ENCODE measurements around the gene JUNB. TPM values are rescaled to one million over a fixed set of nuclear protein-coding genes. Genes with fewer than 3 reads are reported as not detected.
A peak's percentile ranks its signal among the peaks of the same experiment; 100 is the strongest.

Gene JUNB
- polyA plus RNA-seq, 2 of the 4 experiments (the other 2 are of a cell fraction): 55.6 to 94.7 TPM

DNA sequence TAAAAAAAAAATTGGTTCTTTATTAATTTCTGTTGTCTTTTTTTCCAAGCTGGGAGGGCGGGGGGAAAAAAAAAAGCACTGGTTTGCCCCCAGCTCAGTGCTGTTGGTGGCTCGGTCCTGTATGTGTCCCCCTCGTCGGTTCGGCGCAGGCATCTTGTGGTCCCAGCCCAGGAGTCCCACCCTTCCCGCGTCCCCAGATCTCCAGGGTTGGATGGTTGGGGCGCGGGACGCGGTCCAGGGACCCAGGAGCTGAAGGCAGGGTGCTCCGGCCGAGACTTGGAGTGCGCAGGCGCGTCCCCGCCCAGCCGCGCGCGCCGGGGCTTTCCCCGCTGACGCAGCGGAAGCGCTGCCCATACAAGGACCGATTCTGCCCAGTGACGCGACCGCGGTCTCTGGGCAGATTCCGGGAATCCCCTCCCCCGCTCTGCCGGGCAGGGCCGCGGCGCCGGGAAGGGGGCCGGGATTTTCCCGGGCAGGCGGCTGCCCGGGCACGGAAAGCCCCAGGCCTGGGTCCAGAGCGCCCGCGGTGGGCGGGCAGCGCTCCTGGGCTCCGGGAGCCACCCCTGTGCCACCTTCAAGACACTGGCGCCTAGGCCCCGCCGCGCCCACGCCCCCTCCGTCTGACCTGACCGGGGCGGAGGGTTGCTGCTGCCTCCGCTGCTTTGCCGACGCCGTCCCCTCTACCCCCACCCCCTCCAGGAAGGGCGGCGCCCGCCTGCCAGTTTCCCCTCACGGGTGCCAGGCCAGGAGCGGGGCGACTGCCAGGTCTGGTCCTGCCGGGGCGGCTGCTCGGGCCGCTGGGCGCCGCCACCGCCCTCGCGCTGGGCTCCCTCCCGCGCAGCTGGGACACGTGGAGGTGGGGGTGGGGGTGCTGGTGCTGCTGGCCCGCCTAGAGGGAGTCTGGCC lies 2.3 kb downstream of the JUNB start:
- Histone ChIP-seq H3K9me3 (no peaks in the 10 kb centered on the region), H3K27ac (peak overlapping the region; percentile 96 to 99), H3K4me2 (peak overlapping the region; percentile 86), H3K4me3 (peak overlapping the region; percentile 92), H3K4me1 (peaks cover 35% of the 10 kb centered on the region)
- under 1% methylated on average over 14 of the region's 81 CpGs for WGBS (ENCODE audit: missing lambda C conversion rate)
- CTCF ChIA-PET: interaction anchor here (0.6 to 17.4 kb wide), 6 partner anchors 11 to 65 kb away, joined by 4 to 901 read pairs (median 18); partner anchors contain the start of genes HOOK2 and RNASEH2A
- POLR2A ChIA-PET: interaction anchor here (1.5 to 6.5 kb wide), 4 partner anchors 11 to 56 kb away, joined by 3 to 122 read pairs (median 30); partner anchors contain the start of gene GET3
- peak; percentile 78 to 88 for DNase-seq (ENCODE audit: low read depth in 1 of 2, low spot score in 1 of 2)
- no peak for FAIRE-seq
- peak; percentile 16 to 23; a peak in 5 of 6 replicates for ATAC-seq
- TF ChIP-seq TFCP2L1 (CRISPR knock-in tag; IDR thresholded peaks at IDR 0.05) (peak; percentile 99), ZFP36 (IDR thresholded peaks at IDR 0.05; ENCODE audit: borderline replicate concordance, partially characterized antibody) (peak; percentile 64), HOXA7 (CRISPR knock-in tag; IDR thresholded peaks at IDR 0.05) (peak; percentile 99), BHLHE40 (IDR thresholded peaks at IDR 0.05; ENCODE audit: low read depth, low read length) (no peak), JUN (IDR thresholded peaks at IDR 0.05) (peak; percentile 94 to 96; a peak in 4 of 5 replicates), FOXS1 (CRISPR knock-in tag; IDR thresholded peaks at IDR 0.05) (0 out of 2 replicates have a peak, but pooled peaks have one; percentile 16), EHMT2 (IDR thresholded peaks at IDR 0.05; ENCODE audit: low read depth) (no peak), HEYL (CRISPR knock-in tag; IDR thresholded peaks at IDR 0.05) (no peak), FOSB (CRISPR knock-in tag; IDR thresholded peaks at IDR 0.05) (peak; percentile 97), MYC (IDR thresholded peaks at IDR 0.05; ENCODE audit: borderline replicate concordance, low read length) (peak; percentile 80), RNF2 (IDR thresholded peaks at IDR 0.05; ENCODE audit: borderline replicate concordance, low read depth) (no peak), ZSCAN20 (CRISPR knock-in tag; IDR thresholded peaks at IDR 0.05) (no peak), MAFK (IDR thresholded peaks at IDR 0.05; ENCODE audit: partially characterized antibody) (no peak), KDM5A (IDR thresholded peaks at IDR 0.05) (no peak), ESRRA (IDR thresholded peaks at IDR 0.05; ENCODE audit: borderline replicate concordance, low read length) (no peak), NR3C1 (IDR thresholded peaks at IDR 0.05) (no peak), JUNB (IDR thresholded peaks at IDR 0.05) (no peak), RCOR1 (IDR thresholded peaks at IDR 0.05; ENCODE audit: low read depth, low read length) (no peak), NFE2L2 (conservative IDR thresholded peaks at IDR 0.05; ENCODE audit: low read length) (no peak; the same call in 1 of the 2 replicates), FOSL2 (IDR thresholded peaks at IDR 0.05) (no peak), FOSL2 (CRISPR knock-in tag; IDR thresholded peaks at IDR 0.05) (peak; percentile 50), RARB (CRISPR knock-in tag; IDR thresholded peaks at IDR 0.05) (peak; percentile 44; the same call in 1 of the 2 replicates), ZNF302 (CRISPR knock-in tag; IDR thresholded peaks at IDR 0.05) (no peak), EHF (CRISPR knock-in tag; IDR thresholded peaks at IDR 0.05) (peak; percentile 66), HOXB5 (CRISPR knock-in tag; IDR thresholded peaks at IDR 0.05) (peak; percentile 70; the same call in 1 of the 2 replicates), NPAS2 (CRISPR knock-in tag; IDR thresholded peaks at IDR 0.05; ENCODE audit: borderline replicate concordance) (no peak), TP53 (CRISPR knock-in tag; IDR thresholded peaks at IDR 0.05) (peak; percentile 98), RFX5 (IDR thresholded peaks at IDR 0.05) (peak; percentile 87), HDAC2 (IDR thresholded peaks at IDR 0.05) (no peak), CBX2 (IDR thresholded peaks at IDR 0.05; ENCODE audit: borderline replicate concordance, low read depth) (no peak), CEBPB (IDR thresholded peaks at IDR 0.05) (no peak), GATA3 (IDR thresholded peaks at IDR 0.05; ENCODE audit: borderline replicate concordance) (peak; percentile 26; the same call in 1 of the 2 replicates)
- TF ChIP-seq, protein P1, sequence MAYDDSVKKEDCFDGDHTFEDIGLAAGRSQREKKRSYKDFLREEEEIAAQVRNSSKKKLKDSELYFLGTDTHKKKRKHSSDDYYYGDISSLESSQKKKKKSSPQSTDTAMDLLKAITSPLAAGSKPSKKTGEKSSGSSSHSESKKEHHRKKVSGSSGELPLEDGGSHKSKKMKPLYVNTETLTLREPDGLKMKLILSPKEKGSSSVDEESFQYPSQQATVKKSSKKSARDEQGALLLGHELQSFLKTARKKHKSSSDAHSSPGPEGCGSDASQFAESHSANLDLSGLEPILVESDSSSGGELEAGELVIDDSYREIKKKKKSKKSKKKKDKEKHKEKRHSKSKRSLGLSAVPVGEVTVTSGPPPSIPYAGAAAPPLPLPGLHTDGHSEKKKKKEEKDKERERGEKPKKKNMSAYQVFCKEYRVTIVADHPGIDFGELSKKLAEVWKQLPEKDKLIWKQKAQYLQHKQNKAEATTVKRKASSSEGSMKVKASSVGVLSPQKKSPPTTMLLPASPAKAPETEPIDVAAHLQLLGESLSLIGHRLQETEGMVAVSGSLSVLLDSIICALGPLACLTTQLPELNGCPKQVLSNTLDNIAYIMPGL (CRISPR knock-in tag; IDR thresholded peaks at IDR 0.05; ENCODE audit: borderline replicate concordance): peak; percentile 97
- TF ChIP-seq, protein P2, sequence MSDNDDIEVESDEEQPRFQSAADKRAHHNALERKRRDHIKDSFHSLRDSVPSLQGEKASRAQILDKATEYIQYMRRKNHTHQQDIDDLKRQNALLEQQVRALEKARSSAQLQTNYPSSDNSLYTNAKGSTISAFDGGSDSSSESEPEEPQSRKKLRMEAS (IDR thresholded peaks at IDR 0.05): peak; percentile 92
- TF ChIP-seq, protein P3, sequence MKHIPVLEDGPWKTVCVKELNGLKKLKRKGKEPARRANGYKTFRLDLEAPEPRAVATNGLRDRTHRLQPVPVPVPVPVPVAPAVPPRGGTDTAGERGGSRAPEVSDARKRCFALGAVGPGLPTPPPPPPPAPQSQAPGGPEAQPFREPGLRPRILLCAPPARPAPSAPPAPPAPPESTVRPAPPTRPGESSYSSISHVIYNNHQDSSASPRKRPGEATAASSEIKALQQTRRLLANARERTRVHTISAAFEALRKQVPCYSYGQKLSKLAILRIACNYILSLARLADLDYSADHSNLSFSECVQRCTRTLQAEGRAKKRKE (CRISPR knock-in tag; IDR thresholded peaks at IDR 0.05; ENCODE audit: low read depth): peak; percentile 43; the same call in 1 of the 2 replicates
- TF ChIP-seq, protein P4, sequence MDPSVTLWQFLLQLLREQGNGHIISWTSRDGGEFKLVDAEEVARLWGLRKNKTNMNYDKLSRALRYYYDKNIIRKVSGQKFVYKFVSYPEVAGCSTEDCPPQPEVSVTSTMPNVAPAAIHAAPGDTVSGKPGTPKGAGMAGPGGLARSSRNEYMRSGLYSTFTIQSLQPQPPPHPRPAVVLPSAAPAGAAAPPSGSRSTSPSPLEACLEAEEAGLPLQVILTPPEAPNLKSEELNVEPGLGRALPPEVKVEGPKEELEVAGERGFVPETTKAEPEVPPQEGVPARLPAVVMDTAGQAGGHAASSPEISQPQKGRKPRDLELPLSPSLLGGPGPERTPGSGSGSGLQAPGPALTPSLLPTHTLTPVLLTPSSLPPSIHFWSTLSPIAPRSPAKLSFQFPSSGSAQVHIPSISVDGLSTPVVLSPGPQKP (IDR thresholded peaks at IDR 0.05; ENCODE audit: low read depth, low read length): peak; percentile 99
- TF ChIP-seq, protein P5, sequence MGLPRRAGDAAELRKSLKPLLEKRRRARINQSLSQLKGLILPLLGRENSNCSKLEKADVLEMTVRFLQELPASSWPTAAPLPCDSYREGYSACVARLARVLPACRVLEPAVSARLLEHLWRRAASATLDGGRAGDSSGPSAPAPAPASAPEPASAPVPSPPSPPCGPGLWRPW (IDR thresholded peaks at IDR 0.05): no peak

All from A549 (cell line).